GM08714 (cell line): ENCODE measurements around the gene CD6.

Experiments used
- H3K4me3 ChIP-seq: fragments of 200-500 bp; sonication (Bioruptor generic); 2 replicates; pipeline ENCODE4 v1.5.1; 2014; ENCODE audit warnings: mild to moderate bottlenecking, low read length, inconsistent platforms
- ZNF274 ChIP-seq: IDR thresholded peaks from 2 replicates; pipeline ENCODE4 v1.6.1; 2012; ENCODE audit warnings: mild to moderate bottlenecking, low read depth, low read length

CD6 gene

GRCh38 chr11:60932605-60933356 lies 38.7 kb upstream of the CD6 start:
- no peak overlapping the region for H3K4me3 ChIP-seq
- TF ChIP-seq ZNF274 = no peak

GRCh38 chr11:60933416-60934123 lies 37.9 kb upstream of the CD6 start:
- H3K4me3 ChIP-seq = no peak overlapping the region
- TF ChIP-seq ZNF274 = no peak

- H3K4me3 ChIP-seq = no peak overlapping the region
- no peak for TF ChIP-seq ZNF274
Measured at GRCh38 chr11:60934124-60934789, 37.2 kb upstream of the CD6 start.

- TF ChIP-seq ZNF274 = no peak
- no peak overlapping the region for H3K4me3 ChIP-seq
Measured at GRCh38 chr11:60934790-60935605, 36.5 kb upstream of the CD6 start.

- H3K4me3 ChIP-seq = no peak overlapping the region
- no peak for TF ChIP-seq ZNF274
Measured at GRCh38 chr11:60935676-60936442, 35.6 kb upstream of the CD6 start.

- TF ChIP-seq ZNF274 = no peak
- H3K4me3 ChIP-seq = no peak overlapping the region
Measured at GRCh38 chr11:60936467-60937143, 34.9 kb upstream of the CD6 start.

- TF ChIP-seq ZNF274 = no peak
Measured at GRCh38 chr11:60937144-60937527, 34.3 kb upstream of the CD6 start.

GRCh38 chr11:60937811-60938210 lies 33.7 kb upstream of the CD6 start:
- TF ChIP-seq ZNF274 = no peak
- H3K4me3 ChIP-seq = no peak overlapping the region

More at GRCh38 chr11:60937144-60937527, 34.3 kb upstream of the CD6 start:
- no peak overlapping the region for H3K4me3 ChIP-seq

- no peak overlapping the region for H3K4me3 ChIP-seq
- no peak for TF ChIP-seq ZNF274
Measured at GRCh38 chr11:60938500-60938899, 33.0 kb upstream of the CD6 start.

- no peak for TF ChIP-seq ZNF274
- no peak overlapping the region for H3K4me3 ChIP-seq
Measured at GRCh38 chr11:60939301-60939700, 32.2 kb upstream of the CD6 start.

- TF ChIP-seq ZNF274 = no peak
- H3K4me3 ChIP-seq = no peak overlapping the region
Measured at GRCh38 chr11:60939855-60940254, 31.6 kb upstream of the CD6 start.

GRCh38 chr11:60941371-60942119 lies 29.9 kb upstream of the CD6 start:
- TF ChIP-seq ZNF274 = no peak
- H3K4me3 ChIP-seq = no peak overlapping the region
